Erythroblast (primary cell): ENCODE measurements around the gene GTF2A1L.

Source experiments
- DNase-seq, 2 experiments: peaks; one replicate each; lab custom pipeline; 2025; lab: John Stamatoyannopoulos, UW
- GATA1 ChIP-seq: IDR thresholded peaks from 2 replicates; pipeline ENCODE4 v1.6.1; 2011; ENCODE audit warnings: low read depth, mild to moderate bottlenecking, control low read depth, low read length, moderate library complexity
- POLR2A ChIP-seq: IDR thresholded peaks from 2 replicates; pipeline ENCODE4 v1.6.1; 2011; ENCODE audit warnings: mild to moderate bottlenecking, low read length

The GTF2A1L gene

GRCh38 chr2:48721158-48721557, 103.5 kb downstream of the GTF2A1L start:
- DNase-seq, result no peak
- TF ChIP-seq POLR2A, result no peak
- TF ChIP-seq GATA1, result no peak

- no peak for DNase-seq
- TF ChIP-seq GATA1 (no peak), POLR2A (no peak)
These were observed 104.7 kb downstream of the GTF2A1L start for GRCh38 chr2:48722391-48722790.

- TF ChIP-seq GATA1, result no peak
- no peak for TF ChIP-seq POLR2A
- DNase-seq, result no peak
These were observed 105.5 kb downstream of the GTF2A1L start for GRCh38 chr2:48723129-48723528.

- no peak for TF ChIP-seq GATA1
- TF ChIP-seq POLR2A, result no peak
- no peak for DNase-seq
These were observed 106.6 kb downstream of the GTF2A1L start for GRCh38 chr2:48724278-48724677.

GRCh38 chr2:48725696-48726494, 108.2 kb downstream of the GTF2A1L start:
- DNase-seq, result peak; percentile 4 to 23
- TF ChIP-seq POLR2A (no peak), GATA1 (no peak)

GRCh38 chr2:48727560-48727959, 109.9 kb downstream of the GTF2A1L start:
- TF ChIP-seq GATA1 (no peak), POLR2A (no peak)
- DNase-seq, result no peak

- TF ChIP-seq GATA1 (no peak), POLR2A (no peak)
- DNase-seq, result no peak
These were observed 110.6 kb downstream of the GTF2A1L start for GRCh38 chr2:48728295-48728694.

GRCh38 chr2:48728840-48729239, 111.2 kb downstream of the GTF2A1L start:
- no peak for DNase-seq
- no peak for TF ChIP-seq GATA1
- TF ChIP-seq POLR2A, result no peak
